HG03108 (cell line): Measurements from ENCODE around the gene LRMDA.
"Not testable (repeated sequence)": the region's sequence is repeated elsewhere in the genome, so short reads cannot be mapped to it uniquely, and the experiment has no call there.

Experiments used
- ATAC-seq: cut with Tn5 transposase; IDR thresholded peaks from one replicate; pipeline ENCODE4 v1.9.1; 2021; ENCODE audit warnings: moderate library complexity; ENCODE audit not compliant: unreplicated experiment

Gene LRMDA

DNA sequence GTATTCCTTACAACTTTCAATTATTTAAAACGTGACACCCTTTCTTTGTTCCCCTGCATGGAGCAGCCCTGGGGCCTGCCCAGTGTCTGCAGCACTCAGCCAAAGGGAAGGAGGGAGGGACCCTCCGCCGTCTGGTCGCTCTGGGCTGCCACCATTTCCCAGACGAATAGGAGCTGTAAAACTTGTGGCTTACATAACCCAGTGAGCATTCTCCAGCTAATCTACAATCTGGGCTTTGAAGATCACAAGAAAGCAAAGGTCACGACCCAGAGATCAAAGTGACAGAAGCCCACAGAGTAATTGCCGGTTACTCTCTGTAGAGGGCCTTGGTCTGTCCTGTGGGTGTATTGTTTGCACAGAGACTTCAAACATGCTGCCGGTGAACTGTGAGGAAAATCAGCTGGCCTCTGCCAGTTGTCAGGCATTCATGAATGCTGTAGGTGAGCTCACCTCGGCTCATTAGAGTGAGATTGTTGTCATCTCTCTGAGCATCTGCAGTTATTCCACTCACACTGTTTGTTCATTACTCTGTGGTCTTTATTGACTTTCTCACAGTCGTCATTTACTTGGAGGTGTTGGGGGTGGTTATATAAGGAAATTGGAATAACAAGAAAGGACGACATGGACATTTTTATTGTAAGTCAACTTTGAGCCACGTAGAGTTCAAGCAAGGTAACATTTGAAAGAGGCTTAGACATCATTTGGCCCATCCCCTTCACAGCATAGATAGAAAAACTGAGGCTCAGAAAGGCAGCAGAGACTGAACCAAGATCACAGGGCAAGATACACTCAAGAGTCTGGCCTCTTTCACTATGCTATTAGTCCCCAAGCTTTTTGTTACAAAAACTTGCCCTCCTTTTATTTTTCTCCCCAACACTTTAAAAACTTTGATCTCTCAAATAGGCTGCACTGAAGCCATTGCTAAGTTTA is 619.8 kb downstream of the LRMDA start:
- ATAC-seq, result no peak

DNA sequence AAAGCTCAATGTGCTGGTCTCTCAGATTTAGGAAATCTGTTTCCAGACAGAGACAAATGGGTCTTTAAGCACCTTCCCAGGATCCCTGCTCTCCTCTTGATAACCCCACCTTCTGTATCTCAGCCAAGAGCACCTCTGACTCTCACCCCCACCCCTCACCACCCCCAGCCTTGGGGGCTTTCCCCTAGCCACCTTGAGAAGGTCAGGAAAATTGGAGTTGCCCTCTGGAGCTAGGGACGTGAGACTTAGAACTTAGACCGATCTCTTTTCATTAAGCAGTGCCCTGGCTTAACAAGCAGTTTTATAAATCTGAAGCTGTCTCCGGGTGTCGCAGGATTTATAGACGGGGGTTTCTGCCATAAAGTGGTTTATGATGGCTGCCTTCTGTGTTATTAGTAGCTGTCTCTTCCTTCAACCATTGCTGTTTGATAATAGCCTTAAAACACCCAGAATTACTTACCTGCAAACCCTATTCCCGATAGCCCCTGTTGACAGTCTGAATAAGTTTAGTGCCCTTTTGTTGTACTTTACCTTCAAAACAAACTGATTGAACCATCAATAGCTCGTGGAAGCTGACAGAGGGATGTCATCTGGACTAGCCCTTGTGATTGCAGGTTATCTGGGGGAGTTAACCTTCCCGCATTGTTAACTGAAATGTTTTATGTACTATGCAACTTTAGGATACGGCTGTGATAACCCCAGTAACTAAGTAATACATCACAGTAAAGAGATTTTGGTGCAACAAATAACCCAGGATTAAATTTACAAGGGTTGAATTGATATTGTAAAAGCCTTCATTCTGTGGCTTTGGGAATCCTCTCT is 621.5 kb downstream of the LRMDA start:
- ATAC-seq, result no peak

DNA sequence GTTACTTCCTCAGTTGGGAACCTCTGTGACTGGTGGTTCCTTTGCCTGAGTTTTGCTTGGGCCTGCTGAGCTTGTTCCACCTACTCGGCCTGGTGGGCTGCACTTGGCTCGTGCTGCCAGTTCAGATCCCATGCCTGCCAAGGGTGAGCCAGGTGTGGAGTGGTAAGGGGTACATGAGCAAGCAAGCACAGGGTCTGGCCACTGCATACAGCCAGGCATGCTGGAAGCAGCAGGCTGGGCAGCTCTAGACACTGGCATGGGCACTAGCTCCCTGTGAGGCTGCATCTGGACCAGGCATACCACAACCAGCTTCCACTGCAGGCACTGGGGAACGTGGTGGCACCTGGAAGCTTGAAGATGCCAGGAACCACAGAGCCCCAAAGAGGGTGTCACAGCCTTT is 624.0 kb downstream of the LRMDA start:
- ATAC-seq, result no peak

DNA sequence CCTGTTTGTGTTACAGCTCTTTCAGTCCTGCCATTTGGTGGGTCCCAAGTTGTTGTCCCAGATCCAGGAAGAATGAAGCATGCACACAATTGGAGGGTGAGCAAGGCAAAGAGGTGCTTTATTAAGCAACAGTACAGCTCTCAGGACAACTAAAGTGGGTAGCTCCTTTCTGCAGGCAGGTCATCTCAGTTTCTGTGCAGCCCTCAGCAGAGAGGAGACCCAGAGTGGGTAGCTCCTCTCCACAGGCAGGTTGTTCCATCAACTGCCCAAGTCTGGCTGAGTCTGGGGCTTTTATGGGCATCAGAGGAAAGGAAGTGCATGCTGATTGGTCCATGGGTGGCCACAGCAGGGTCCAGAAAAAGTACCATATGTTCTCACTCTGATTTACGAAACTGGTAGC is 624.5 kb downstream of the LRMDA start:
- ATAC-seq, result no peak

DNA sequence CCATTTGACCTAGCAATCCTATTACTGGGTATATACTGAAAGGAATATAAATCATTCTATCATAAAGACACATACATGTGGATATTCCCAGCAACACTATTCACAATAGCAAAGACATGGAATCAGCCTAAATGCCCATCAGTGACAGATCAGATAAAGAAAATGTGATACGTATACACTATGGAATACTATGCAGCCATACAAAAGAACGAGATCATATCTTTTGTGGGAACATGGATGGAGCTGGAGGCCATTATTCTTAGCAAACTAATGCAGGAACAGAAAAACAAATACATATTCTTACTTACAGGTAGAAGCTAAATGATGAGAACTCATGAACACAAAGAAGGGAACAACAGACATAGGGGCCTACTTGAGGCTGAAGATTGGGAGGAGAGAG is 629.6 kb downstream of the LRMDA start:
- ATAC-seq, result not testable (repeated sequence)

DNA sequence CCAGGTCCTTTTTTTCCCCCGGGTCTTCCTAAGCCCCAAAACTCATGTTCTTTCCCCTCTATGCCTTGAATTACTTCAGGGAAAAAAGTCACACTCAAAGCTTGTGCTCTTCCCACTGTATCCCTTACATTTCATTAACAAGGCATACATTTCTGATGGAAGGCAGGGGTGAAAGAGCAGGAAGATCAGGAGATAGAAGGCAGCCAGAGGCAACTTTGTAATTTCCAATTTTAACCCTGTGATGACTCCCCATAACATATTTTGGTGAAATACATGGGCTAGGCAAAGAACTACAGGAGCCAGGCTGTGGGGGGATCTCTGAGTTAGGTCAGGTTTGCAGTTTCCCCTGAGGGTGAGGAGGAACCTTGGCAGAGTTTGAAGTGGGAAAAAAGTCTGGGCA is 635.0 kb downstream of the LRMDA start:
- no peak for ATAC-seq

DNA sequence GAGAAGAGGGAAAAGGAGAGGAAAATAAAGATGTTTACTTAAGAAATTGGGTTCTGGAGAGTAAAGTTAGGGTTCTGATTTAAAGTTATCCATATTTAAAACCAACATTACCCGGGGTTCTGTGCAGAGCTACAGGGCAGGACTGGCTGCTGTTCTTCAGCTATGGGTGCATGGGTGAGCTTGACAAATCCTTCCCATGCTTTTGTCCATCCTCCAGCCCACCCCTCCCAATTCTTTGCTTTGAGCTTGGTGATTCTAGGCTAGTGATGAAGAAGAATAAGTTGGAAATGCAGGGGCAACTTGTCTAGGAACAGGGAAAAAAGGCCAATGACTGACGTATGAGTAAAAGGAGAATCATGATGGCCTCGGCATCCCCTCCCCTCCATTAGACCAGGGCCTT is 636.0 kb downstream of the LRMDA start:
- no peak for ATAC-seq

DNA sequence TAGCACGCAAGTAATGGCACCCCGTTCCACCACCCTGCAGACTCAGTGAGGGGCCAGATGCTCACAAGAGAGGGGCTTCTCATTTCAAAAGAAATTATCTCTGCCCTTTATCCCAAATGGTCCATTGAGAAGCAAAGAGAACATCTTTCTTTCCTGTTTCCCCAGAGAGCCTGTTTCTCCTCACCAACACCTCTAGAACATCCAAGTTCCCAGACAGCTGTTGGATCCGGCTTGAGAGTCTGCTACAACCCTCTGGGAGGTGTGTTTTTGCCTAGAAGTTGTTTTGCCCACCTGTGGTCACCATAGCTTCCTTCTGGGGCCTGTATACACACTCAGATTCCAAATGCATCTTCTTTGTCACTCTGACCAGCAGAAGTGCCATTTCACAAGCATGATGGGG is 637.4 kb downstream of the LRMDA start:
- no peak for ATAC-seq

DNA sequence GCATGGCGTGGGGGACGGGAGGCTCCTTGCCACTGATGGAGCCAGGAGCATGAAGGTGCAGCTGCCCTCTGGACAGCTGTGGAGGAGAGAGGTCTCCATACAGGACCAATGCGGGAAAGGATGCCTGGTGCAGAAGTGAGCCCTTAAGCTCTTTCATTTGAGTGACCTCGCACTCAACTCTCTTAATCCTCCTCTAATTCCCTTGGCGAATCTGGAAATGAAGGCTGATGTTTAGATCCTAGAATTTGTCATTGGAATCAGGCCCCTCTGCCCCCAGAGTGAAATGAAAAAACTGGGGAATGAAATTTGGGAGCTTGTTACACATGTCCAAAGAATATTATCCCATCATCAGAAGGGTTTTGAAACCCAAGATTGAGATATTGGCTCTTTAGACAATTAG is 639.5 kb downstream of the LRMDA start:
- no peak for ATAC-seq

DNA sequence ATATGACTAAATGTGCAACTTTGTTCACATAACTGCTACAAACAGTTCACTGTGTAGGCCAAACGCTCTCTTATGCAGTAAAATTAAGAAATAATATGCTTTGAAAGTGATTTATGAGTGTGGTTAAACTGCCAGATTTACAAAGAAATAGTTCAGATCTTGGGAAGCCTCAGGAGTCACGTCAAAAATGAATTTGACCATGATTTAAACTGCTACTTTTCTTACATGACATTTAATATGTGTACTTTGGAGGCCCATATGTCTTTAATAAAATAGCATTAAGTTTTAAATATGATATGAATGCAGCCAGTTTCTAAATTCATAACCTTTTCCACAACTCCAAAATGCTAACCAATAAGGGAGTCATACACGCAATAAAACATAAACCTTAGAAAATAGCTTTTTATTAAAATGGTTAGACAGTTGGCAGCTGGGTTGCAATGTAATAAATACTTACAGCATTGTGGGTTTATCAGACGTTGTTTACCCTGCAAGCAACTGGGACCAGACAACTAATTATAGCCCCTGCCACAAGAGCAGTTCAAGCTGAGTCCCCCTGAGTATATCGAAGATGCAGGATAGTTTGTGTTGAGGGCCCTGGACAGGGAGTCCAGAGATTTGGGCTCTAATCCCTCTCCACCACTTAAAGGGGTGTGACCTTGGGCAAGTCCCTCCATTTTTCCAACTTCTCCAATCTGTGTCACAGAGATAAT is 640.4 kb downstream of the LRMDA start:
- no peak for ATAC-seq

DNA sequence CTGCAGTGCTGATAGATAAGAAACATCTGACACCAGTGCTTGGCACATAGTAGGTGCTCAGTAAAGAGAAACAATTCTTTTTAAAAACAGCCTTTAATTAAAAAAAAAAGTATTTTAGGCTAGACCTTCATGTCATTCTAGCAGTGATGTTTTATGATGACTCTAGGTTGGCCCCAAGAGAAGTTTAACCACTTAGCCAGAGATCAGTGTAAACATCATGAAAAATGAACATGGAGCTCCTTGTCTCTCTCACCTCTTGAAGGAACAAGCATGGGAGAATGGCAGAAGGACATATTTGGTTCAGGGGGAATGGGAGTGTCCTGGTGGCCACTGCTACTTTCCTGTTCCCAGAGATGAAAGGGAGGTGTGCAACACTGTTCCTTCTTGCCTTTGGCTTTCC is 641.0 kb downstream of the LRMDA start:
- ATAC-seq, result no peak

DNA sequence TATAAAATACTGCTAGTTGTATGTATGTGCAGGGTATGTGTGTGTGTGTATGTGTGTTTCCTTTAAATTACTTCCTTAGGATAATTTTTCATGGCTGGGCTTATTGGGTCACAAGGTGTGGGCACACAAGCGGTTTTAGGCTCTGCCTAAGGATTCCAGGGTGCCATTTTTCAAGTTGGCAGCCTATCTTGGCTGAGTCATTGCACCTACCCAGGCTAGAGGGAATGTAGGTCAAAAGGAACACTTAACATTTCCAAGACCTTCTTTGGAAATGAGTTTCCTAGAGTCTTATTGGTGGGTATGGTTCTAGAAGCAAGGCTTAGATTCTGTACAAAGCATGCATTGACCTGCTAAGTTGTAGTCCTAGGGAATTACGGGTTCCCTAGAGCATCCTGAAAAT is 642.1 kb downstream of the LRMDA start:
- ATAC-seq, result no peak

DNA sequence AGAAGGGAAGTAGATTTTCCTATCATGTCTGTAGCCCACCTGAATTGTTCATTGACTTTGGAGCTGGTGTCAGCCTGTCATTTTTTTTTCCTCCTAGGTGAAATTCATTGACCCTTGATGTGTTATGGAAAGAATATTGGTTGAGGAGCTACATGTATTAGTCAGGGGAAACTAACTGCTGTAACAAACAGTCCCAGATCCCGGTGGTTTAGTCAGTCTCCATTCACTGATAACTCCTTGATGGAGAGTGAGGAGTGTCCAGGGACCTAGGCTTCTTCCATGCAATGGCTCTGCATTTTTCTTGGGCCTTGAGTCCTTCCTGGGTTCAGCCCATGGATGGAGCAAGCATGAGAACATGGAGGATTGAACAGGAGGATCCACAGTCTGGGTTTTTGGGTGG is 643.2 kb downstream of the LRMDA start:
- no peak for ATAC-seq

DNA sequence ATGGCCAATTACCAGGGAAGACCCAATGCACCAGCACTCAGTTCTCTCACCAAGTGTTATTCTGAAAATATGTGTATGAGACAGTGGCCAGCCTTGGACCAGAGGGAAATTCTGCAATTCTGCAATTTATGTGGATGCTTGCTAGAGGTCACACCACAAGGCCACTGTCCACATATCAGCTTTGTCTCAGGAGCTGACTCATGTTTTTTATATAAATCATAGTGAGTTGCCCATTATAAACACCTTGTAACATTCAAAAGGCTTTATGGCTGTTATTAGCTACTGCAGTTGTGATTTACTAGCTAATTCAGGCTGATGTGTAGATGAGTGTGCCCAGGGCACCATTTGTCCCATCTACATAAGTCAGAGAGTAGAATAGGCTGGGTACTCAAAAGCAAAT is 649.0 kb downstream of the LRMDA start:
- no peak for ATAC-seq

DNA sequence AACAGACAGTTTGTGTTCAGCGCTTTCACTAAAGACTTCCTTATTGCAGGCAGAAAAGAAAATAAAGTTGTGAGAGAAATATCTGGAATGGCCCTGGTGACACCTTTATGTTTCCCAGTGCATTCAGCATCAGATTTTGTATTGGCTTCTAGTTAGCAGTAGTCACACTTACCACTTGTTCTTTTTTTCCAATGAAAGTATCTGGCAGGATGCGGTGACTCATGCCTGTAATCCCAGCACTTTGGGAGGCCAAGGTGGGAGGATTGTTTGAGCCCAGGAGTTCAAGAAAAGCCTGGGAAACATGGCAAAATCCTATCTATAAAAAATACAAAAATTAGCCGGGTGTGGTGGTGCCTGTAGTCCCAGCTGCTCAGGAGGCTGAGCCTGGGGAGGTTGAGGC is 649.6 kb downstream of the LRMDA start:
- ATAC-seq, result no peak

DNA sequence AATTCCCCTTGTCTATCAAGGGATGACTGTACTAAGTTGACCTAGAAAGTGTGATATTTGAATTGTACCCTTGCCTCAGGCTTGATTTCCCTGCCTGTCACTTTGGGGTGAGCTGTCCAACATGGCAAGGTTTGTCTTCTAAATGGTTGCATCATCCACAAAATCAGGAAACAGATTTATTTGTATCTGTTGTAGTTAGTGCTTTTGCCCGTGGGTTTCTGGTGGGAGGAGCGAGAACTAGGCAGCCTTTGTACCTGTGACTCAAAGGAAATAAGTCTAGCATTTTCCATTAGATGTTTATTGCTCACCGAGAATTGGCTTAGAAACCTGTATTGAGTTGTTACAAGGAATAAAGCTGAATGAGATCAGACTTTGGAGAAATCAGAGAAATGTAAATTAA is 650.8 kb downstream of the LRMDA start:
- ATAC-seq, result no peak

DNA sequence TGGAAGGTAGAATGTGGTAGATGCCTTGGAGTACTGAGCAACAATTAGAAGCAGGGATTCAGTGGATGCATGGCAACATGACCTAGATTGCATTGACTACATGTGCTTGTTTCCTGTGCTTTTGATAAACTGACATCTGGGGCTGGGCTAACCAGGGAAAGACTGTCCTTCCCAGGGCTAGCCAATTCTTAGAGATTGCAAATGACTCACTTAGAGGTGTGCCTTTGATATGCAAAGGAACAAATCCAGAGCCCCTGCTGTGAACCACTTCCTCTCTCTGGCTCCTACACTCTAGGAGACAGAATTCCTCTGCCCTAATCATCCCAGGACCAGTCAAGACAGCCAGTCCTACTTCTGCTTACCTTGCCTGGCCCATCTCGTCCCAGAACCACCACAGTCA is 651.5 kb downstream of the LRMDA start:
- no peak for ATAC-seq

DNA sequence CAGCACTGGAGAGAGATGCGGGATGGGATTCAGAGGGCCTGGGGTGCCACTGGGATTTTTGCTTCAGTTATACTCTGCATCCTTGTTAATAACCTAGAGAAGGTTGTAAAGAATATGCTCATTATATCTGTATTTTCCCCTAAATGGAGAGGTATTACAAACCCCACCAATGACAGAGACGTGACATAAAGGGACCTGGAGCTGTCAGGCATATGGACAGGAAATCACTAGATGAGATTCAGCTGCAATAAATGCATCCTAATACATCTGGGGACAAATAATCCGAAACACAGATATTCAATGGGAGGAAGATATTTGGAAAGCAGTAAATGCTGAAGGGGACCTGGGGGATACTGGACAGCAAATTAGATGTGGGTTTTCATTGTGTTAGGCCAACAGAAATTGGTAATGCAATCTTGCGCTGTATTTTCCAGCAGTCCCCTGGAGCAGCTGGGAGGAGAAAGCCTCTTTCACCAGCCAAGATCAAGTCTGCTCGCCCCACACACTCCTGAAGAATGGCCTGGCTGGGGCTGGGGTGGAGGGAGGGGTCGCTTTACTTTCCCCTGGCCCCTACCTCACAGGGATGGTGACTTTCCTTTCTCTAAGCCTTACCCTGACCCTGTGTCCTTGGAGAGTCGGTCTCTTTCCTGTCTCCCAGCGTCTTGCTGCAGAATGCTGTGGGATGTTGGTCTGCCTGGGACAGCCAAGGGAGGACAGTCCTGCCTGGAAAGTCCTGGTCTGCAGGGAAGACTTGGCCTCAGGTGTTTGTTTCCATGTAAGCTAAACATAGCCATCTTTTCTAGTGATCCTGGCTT is 653.8 kb downstream of the LRMDA start:
- no peak for ATAC-seq

DNA sequence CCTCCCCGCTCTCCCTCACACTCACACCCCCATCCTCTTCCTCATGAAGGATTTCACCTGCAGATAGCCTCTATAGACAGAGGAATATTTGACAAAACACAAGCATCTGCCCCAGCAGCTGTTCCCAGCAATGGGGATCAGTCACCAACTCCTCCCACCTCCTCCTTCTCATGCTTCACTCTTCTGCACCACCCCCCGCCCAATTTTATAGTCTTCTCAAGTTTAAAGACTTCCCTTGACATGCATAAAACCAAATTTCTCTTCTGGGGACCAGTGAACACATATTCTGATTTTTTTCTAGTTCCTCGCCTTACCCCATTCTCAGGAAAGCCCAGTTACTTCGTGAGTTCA is 654.4 kb downstream of the LRMDA start:
- ATAC-seq, result no peak

DNA sequence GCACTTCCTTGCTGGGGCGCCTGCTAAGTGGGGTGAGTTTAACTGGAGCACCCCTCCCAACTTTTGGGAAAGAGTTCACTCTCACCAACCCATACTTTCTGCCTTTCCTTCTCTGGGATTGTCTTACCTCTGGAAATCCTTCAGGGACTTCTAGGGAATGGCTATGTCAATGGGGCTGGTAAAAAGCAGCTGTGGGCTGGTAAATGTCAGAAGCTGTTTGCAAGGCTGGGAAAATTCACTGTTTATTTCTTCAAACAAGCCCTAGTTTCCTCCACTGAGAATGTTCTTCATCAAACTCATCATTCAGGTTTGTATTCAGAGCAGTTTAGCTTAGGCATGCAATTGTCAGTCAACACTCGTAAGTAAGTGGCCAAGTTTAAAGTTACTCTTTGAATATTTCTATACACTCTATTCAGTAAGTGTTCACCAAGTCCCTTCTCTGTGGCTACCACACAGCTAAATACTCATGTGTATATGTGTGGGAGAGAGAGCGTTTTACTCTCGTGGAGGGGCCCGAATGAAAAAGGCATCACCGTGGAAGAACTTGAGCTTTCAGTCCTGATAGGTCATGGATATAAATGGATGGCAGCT is 654.8 kb downstream of the LRMDA start:
- ATAC-seq, result no peak
